ENCODE measurements around the gene ZNHIT1. TPM values are rescaled to one million over a fixed set of nuclear protein-coding genes. Genes with fewer than 3 reads are reported as not detected.
"Not testable (repeated sequence)": the region's sequence is repeated elsewhere in the genome, so short reads cannot be mapped to it uniquely, and the experiment has no call there.

The ZNHIT1 gene
- total RNA-seq, 4 donors from 2014 or later, result 60.6 to 86.7 (median 77.6) TPM

DNA sequence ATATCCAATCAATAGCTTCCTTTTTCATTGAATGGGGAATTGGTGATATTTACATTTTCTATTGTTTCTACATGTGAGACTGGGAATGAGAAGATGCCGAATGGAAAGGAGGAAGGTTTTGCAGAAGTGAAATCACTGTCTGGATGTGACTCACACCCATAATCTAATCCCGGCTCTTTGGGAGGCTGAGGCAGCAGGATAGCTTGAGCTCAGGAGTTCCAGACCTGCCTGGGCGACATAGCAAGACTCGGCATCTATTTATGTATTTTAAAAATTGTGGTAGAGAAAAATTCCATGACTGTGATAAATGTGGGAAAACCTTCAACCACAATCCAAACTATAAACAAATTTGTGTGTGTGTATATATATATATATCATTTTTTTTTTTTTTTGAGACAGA, 37.8 kb downstream of the ZNHIT1 start:
- no peak overlapping the region for H3K4me3 ChIP-seq
- TF ChIP-seq EP300 (IDR thresholded peaks at IDR 0.05), result no peak
- TF ChIP-seq POLR2AphosphoS5 (IDR thresholded peaks at IDR 0.05), result no peak
- no peak for TF ChIP-seq POLR2A (IDR thresholded peaks at IDR 0.05; ENCODE audit: low read depth)
- TF ChIP-seq, protein P1, sequence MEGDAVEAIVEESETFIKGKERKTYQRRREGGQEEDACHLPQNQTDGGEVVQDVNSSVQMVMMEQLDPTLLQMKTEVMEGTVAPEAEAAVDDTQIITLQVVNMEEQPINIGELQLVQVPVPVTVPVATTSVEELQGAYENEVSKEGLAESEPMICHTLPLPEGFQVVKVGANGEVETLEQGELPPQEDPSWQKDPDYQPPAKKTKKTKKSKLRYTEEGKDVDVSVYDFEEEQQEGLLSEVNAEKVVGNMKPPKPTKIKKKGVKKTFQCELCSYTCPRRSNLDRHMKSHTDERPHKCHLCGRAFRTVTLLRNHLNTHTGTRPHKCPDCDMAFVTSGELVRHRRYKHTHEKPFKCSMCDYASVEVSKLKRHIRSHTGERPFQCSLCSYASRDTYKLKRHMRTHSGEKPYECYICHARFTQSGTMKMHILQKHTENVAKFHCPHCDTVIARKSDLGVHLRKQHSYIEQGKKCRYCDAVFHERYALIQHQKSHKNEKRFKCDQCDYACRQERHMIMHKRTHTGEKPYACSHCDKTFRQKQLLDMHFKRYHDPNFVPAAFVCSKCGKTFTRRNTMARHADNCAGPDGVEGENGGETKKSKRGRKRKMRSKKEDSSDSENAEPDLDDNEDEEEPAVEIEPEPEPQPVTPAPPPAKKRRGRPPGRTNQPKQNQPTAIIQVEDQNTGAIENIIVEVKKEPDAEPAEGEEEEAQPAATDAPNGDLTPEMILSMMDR (IDR thresholded peaks at IDR 0.05), result no peak
- H3K9me3 ChIP-seq, result no peaks in the 10 kb centered on the region
- H3K27me3 ChIP-seq, result peaks cover 0 to 22% (median 0%) of the 10 kb centered on the region in 4 donors
- peaks cover 8 to 17% (median 13%) of the 10 kb centered on the region in 4 donors for H3K4me1 ChIP-seq
- DNase-seq (ENCODE audit: extremely low spot score), result no peak
- intact Hi-C loops (cut with DNase I), result no loop called here
- no peak overlapping the region for H3K27ac ChIP-seq (replicated peaks in 1 of 4)
- 72% methylated on average over 4 of the region's 4 CpGs for WGBS
- H3K36me3 ChIP-seq, result peaks cover 0 to 1% (median 0%) of the 10 kb centered on the region in 4 donors

DNA sequence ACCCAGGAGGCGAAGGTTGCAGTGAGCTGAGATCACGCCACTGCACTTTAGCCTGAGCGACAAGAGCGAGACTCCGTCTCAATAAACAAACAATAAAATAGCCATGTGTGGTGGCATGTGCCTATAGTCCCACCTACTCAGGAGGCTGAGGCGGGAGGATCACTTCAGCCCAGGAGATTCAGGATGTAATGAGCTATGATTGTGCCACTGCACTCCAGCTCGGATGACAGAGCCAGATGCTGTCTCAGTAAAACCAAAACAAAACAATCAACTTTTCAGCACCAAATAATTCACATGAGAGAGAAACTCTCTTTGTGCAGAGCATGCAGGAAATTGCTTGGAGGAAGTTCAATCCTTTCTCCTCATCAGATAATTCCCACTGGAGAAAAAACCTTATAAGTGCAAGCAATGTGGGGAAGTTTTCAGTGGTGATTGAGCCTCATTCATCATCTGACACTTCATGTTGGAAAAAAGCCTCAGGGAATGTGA, 40.3 kb downstream of the ZNHIT1 start:
- TF ChIP-seq POLR2A (IDR thresholded peaks at IDR 0.05; ENCODE audit: low read depth), result no peak
- 72% methylated on average over 7 of the region's 7 CpGs for WGBS
- no peaks in the 10 kb centered on the region for H3K9me3 ChIP-seq
- no peak for DNase-seq (ENCODE audit: extremely low spot score)
- peaks cover 0 to 30% (median 0%) of the 10 kb centered on the region in 4 donors for H3K27me3 ChIP-seq
- H3K4me1 ChIP-seq, result no peaks in the 10 kb centered on the region
- H3K4me3 ChIP-seq, result no peak overlapping the region
- intact Hi-C loops (cut with DNase I), result no loop called here
- H3K36me3 ChIP-seq, result no peaks in the 10 kb centered on the region
- H3K27ac ChIP-seq (replicated peaks in 1 of 4), result no peak overlapping the region

DNA sequence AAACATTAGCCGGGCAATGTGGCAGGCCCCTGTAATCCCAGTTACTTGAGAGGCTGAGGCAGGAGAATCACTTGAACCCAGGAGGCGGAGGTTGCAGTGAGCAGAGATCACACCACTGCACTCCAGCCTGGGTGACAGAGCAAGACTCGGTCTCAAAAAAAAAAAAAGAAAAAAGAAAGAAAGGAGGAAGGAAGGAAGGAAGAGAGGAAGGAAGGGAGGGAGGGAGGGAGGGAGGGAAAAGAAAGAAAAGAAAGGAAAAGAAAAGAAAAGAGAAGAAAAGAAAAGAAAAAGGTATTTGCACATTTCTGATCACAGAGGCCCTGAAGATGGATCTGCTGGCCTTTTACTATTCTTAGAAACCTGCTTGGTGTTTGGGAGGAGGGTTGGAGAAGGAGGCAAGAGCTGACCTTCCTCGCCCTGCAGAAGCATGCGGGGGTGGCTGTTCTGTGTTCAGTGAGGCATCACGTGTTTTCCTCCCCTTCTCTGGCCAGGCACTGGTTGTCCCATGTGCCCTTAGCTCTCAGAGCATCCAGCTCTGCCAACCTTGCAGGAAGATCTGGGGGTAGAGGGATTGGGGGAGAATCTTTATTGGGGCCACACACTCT, 46.2 kb downstream of the ZNHIT1 start:
- H3K4me3 ChIP-seq; intact Hi-C loops (cut with DNase I); H3K36me3 ChIP-seq; H3K9me3 ChIP-seq; DNase-seq (ENCODE audit: extremely low spot score); H3K27ac ChIP-seq (replicated peaks in 1 of 4); H3K4me1 ChIP-seq: not testable (repeated sequence)
- WGBS, result 49% methylated on average over 6 of the region's 6 CpGs
- H3K27me3 ChIP-seq, result peaks cover 0 to 28% (median 0%) of the 10 kb centered on the region in 4 donors

DNA sequence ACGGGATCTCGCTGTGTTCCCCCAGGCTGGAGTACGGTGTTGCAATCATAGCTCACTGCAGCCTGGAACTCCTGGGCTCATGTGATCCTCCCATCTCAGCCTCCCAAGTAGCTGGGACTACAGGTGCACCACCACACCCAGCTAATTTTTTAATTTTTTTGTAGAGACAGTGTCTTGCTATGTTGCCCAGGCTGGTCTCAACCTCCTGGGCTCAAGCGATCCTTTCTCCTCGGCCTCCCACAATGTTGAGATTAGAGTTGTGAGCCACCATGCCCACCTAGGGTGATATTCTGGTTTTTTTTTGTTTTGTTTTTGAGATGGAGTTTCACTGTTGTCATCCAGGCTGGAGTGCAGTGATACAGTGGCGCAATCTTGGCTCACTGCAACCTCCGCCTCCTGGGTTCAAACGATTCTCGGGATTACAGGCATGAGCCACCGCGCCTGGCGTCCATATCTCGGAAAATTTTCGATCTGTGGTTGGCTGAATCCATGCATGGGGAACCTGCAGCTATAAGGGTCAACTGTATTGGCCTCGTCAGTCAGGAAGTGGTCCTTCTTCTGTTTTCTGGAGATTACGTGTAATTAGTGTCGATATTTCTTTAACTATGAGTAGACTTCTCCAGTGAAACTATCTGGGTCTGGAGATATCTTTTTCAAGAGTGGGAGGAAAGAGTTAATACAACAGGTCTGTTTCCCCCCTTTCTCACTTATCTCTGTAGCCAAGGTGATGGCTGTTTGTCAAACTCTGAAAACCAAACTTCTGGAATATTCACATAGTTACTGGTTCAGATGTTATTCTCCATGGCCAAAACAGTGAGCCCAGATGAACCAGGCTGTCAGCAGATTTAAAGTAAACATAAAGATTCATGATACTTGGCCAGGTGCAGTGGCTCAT, 47.9 kb downstream of the ZNHIT1 start:
- peaks cover 0 to 29% (median 0%) of the 10 kb centered on the region in 4 donors for H3K27me3 ChIP-seq
- 85% methylated on average over 17 of the region's 17 CpGs for WGBS
- H3K4me3 ChIP-seq, result no peak overlapping the region
- no peaks in the 10 kb centered on the region for H3K36me3 ChIP-seq
- no peaks in the 10 kb centered on the region for H3K4me1 ChIP-seq
- TF ChIP-seq POLR2AphosphoS5 (IDR thresholded peaks at IDR 0.05) (no peak), POLR2A (IDR thresholded peaks at IDR 0.05; ENCODE audit: low read depth) (no peak), EP300 (IDR thresholded peaks at IDR 0.05) (no peak)
- TF ChIP-seq, protein P1 (IDR thresholded peaks at IDR 0.05), result no peak
- no peaks in the 10 kb centered on the region for H3K9me3 ChIP-seq
- DNase-seq (ENCODE audit: extremely low spot score), result no peak
- H3K27ac ChIP-seq (replicated peaks in 1 of 4), result no peak overlapping the region
- intact Hi-C loops (cut with DNase I), result no loop called here

DNA sequence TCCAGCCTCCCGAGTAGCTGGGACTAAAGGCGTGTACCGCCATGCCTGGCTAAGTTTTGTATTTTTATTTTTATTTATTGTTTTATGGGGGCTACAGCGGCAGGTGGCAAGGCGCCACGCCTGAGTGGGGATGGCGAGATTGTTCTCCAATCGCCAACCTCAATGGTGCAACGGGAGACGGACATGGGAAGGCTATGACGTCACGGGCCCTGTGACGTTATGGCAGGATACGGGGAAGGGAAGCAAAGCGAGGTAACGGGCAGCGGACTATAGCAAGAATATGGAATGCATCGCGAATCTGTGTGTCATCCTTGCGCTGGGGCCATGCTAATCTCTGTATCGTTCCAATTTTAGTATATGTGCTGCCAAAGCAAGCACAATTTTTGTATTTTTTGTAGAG, 51.7 kb downstream of the ZNHIT1 start:
- Histone ChIP-seq H3K27ac (replicated peaks in 1 of 4) (no peak overlapping the region), H3K36me3 (no peaks in the 10 kb centered on the region), H3K4me3 (no peak overlapping the region), H3K9me3 (no peaks in the 10 kb centered on the region), H3K27me3 (peaks cover 0 to 29% (median 0%) of the 10 kb centered on the region in 4 donors), H3K4me1 (no peaks in the 10 kb centered on the region)
- intact Hi-C loops (cut with DNase I), result no loop called here
- TF ChIP-seq, protein P1 (IDR thresholded peaks at IDR 0.05), result no peak
- TF ChIP-seq POLR2AphosphoS5 (IDR thresholded peaks at IDR 0.05) (no peak), POLR2A (IDR thresholded peaks at IDR 0.05; ENCODE audit: low read depth) (no peak), EP300 (IDR thresholded peaks at IDR 0.05) (no peak)
- DNase-seq (ENCODE audit: extremely low spot score), result no peak
- 92% methylated on average over 21 of the region's 21 CpGs for WGBS
